SU-DHL-6 (cell line): Measurements from ENCODE around the gene FBXO24.

Experiments used
- CTCF ChIP-seq: fragments of 200-600 bp; sonication (generic); IDR thresholded peaks from one replicate; pipeline ENCODE4 v1.5.1; 2017; ENCODE audit warnings: antibody characterized with exemption, mild to moderate bottlenecking, low read length, moderate library complexity; ENCODE audit not compliant: insufficient read depth, poor library complexity, severe bottlenecking
- EZH2phosphoT487 ChIP-seq: fragments of 200-600 bp; sonication (generic), shearing (Covaris generic); conservative IDR thresholded peaks from 2 replicates; pipeline ENCODE4 v1.6.1; 2018; ENCODE audit warnings: mild to moderate bottlenecking, antibody characterized with exemption, low read length, moderate library complexity, mixed read lengths

- TF ChIP-seq CTCF, result no peak
- TF ChIP-seq EZH2phosphoT487, result no peak
Measured at GRCh38 chr7:100621554-100621953, 35.4 kb downstream of the FBXO24 start.
